GM23338 (cell line): ENCODE data around the gene GGA2. TPM values are rescaled to one million over a fixed set of nuclear protein-coding genes. Genes with fewer than 3 reads are reported as not detected.

Experiments
- ATAC-seq: fragments of 200-7000 bp; cut with Tn5 transposase; 3 replicates; pipeline ENCODE4 v1.9.1; 2020
- DNase-seq: peaks from one replicate; pipeline ENCODE4 v3.0.0-alpha.2; 2015; ENCODE audit warnings: low spot score
- H2AFZ ChIP-seq: fragments of 200-600 bp; sonication (generic); 2 replicates; pipeline ENCODE4 v1.8.0; 2016; ENCODE audit warnings: antibody characterized with exemption, mild to moderate bottlenecking, moderate library complexity
- H3F3A ChIP-seq: fragments of 200-600 bp; sonication (generic); replicated peaks from 2 replicates; pipeline ENCODE4 v1.8.0; 2017; ENCODE audit warnings: antibody characterized with exemption, mixed run types, low read depth
- H3K27ac ChIP-seq: fragments of 200-600 bp; sonication (generic); 2 replicates; pipeline ENCODE4 v1.6.1; 2016; ENCODE audit warnings: low read depth
- H3K27me3 ChIP-seq: fragments of 200-600 bp; sonication (generic); 2 replicates; pipeline ENCODE4 v1.8.0; 2016; ENCODE audit warnings: mild to moderate bottlenecking, mixed run types, moderate library complexity; ENCODE audit not compliant: insufficient read depth
- H3K36me3 ChIP-seq: fragments of 200-600 bp; sonication (generic); 2 replicates; pipeline ENCODE4 v1.8.0; 2016; ENCODE audit warnings: mild to moderate bottlenecking; ENCODE audit not compliant: insufficient read depth
- H3K4me1 ChIP-seq: fragments of 200-600 bp; sonication (generic); 2 replicates; pipeline ENCODE4 v1.8.0; 2016; ENCODE audit warnings: mild to moderate bottlenecking, moderate library complexity; ENCODE audit not compliant: insufficient read depth
- H3K4me2 ChIP-seq: fragments of 200-600 bp; sonication (generic); 2 replicates; pipeline ENCODE4 v1.7.1; 2017; ENCODE audit warnings: mixed run types
- H3K4me3 ChIP-seq: fragments of 200-600 bp; sonication (generic); 2 replicates; pipeline ENCODE4 v1.6.1; 2016; ENCODE audit warnings: mixed run types
- H3K79me2 ChIP-seq: fragments of 200-600 bp; sonication (generic); replicated peaks from 2 replicates; pipeline ENCODE4 v1.8.0; 2017; ENCODE audit warnings: mild to moderate bottlenecking; ENCODE audit not compliant: insufficient read depth
- H3K9me2 ChIP-seq: fragments of 200-600 bp; sonication (generic); 2 replicates; pipeline ENCODE4 v1.8.0; 2017; ENCODE audit not compliant: insufficient read depth
- H4K20me1 ChIP-seq: fragments of 200-600 bp; sonication (generic); replicated peaks from 2 replicates; pipeline ENCODE4 v1.8.0; 2017; ENCODE audit warnings: mild to moderate bottlenecking; ENCODE audit not compliant: insufficient read depth
- H3K27ac Mint-ChIP-seq: 2 replicates; pipeline ENCODE4 v1.8.0; 2020; ENCODE audit warnings: inconsistent platforms, mild to moderate bottlenecking, moderate library complexity, mixed read lengths
- H3K27me3 Mint-ChIP-seq: 3 replicates; pipeline ENCODE4 v1.8.0; 2022; ENCODE audit warnings: low read depth, mild to moderate bottlenecking, moderate library complexity, mixed read lengths, inconsistent platforms; ENCODE audit not compliant: insufficient read depth, poor library complexity
- H3K36me3 Mint-ChIP-seq: 3 replicates; pipeline ENCODE4 v1.8.0; 2021; ENCODE audit warnings: low read depth, mild to moderate bottlenecking, inconsistent platforms, moderate library complexity, mixed read lengths
- H3K4me1 Mint-ChIP-seq: 3 replicates; pipeline ENCODE4 v1.8.0; 2020; ENCODE audit warnings: mild to moderate bottlenecking, inconsistent platforms, mixed read lengths
- H3K4me3 Mint-ChIP-seq: 3 replicates; pipeline ENCODE4 v1.8.0; 2021; ENCODE audit warnings: moderate library complexity, mild to moderate bottlenecking, inconsistent platforms, mixed read lengths
- H3K9me3 Mint-ChIP-seq: 3 replicates; pipeline ENCODE4 v1.8.0; 2020; ENCODE audit warnings: moderate library complexity, mild to moderate bottlenecking, inconsistent platforms, mixed read lengths
- CREB1 ChIP-seq: fragments of 250-450 bp; sonication (Bioruptor Pico); IDR thresholded peaks from 2 replicates; pipeline ENCODE4 v1.5.0; 2020; ENCODE audit warnings: low read depth, mild to moderate bottlenecking, moderate library complexity
- CTCF ChIP-seq, 2 experiments: fragments of 200-600 bp in 1 of 2; sonication (generic) in 1 of 2; conservative IDR thresholded peaks; 2 replicates each; pipeline versions ENCODE4 v1.5.1 to v1.6.1; 2016 to 2017; ENCODE audit warnings: antibody characterized with exemption in 2 of 2, low read depth in 2 of 2, mild to moderate bottlenecking in 2 of 2, moderate library complexity in 1 of 2
- ETS1 ChIP-seq: IDR thresholded peaks from 2 replicates; pipeline ENCODE4 v1.6.1; 2016; ENCODE audit warnings: antibody characterized with exemption
- EZH2 ChIP-seq: fragments of 200-600 bp; sonication (generic); IDR thresholded peaks from one replicate; pipeline ENCODE4 v1.8.0; 2017; ENCODE audit warnings: antibody characterized with exemption, mild to moderate bottlenecking, low read depth; ENCODE audit not compliant: unreplicated experiment
- EZH2phosphoT487 ChIP-seq: fragments of 200-600 bp; sonication (generic); IDR thresholded peaks from one replicate; pipeline ENCODE4 v1.8.1; 2018; ENCODE audit warnings: antibody characterized with exemption; ENCODE audit not compliant: unreplicated experiment
- JUNB ChIP-seq: IDR thresholded peaks from one replicate; pipeline ENCODE4 v1.6.1; 2016; ENCODE audit warnings: antibody characterized with exemption; ENCODE audit not compliant: unreplicated experiment
- NANOG ChIP-seq: IDR thresholded peaks from 2 replicates; pipeline ENCODE4 v1.6.1; 2016; ENCODE audit warnings: antibody characterized with exemption, borderline replicate concordance
- POLR2AphosphoS5 ChIP-seq: IDR thresholded peaks from 2 replicates; pipeline ENCODE4 v1.6.1; 2016; ENCODE audit warnings: antibody characterized with exemption, low read depth
- REST ChIP-seq: IDR thresholded peaks from one replicate; pipeline ENCODE4 v1.6.1; 2018; ENCODE audit warnings: antibody characterized with exemption; ENCODE audit not compliant: unreplicated experiment
- STAT1 ChIP-seq: IDR thresholded peaks from one replicate; pipeline ENCODE4 v1.6.1; 2016; ENCODE audit warnings: antibody characterized with exemption; ENCODE audit not compliant: unreplicated experiment
- ZNF114 ChIP-seq: fragments of 250-450 bp; sonication (Bioruptor Pico); IDR thresholded peaks from 2 replicates; pipeline ENCODE4 v1.5.0; 2020; ENCODE audit warnings: mild to moderate bottlenecking, moderate library complexity
- ZNF331 ChIP-seq: fragments of 250-450 bp; sonication (Bioruptor Pico); IDR thresholded peaks from 2 replicates; pipeline ENCODE4 v1.5.0; 2020; ENCODE audit warnings: low read depth, mild to moderate bottlenecking, moderate library complexity
- ZNF462 ChIP-seq: fragments of 250-450 bp; sonication (Bioruptor Pico); IDR thresholded peaks from 2 replicates; pipeline ENCODE4 v1.5.0; 2020; ENCODE audit warnings: mild to moderate bottlenecking, moderate library complexity
- polyA plus RNA-seq: library from polyadenylated mRNA; unstranded; fragments of >200 nt; fragmentation: Nextera tagmentation; extraction: Ambion mirVana; gene quantifications from 2 replicates; pipeline ENCODE4 v1.2.1, GENCODE V29; 2016
- total RNA-seq: library from RNA; depleted of rRNA; stranded (reverse); fragments of >200 nt; shearing (Covaris generic); gene quantifications from 2 replicates; pipeline ENCODE4 v1.2.3, GENCODE V29; 2014

GGA2 gene
- total and polyA plus RNA-seq, 2 experiments from 2014 or later = 40.3 to 76.6 TPM

- TF ChIP-seq ZNF114 (CRISPR knock-in tag) = no peak
- no peak for TF ChIP-seq STAT1
- no peak for TF ChIP-seq ZNF331 (CRISPR knock-in tag)
- TF ChIP-seq POLR2AphosphoS5 = no peak
- no peak for TF ChIP-seq CREB1 (CRISPR knock-in tag)
- TF ChIP-seq REST = no peak
- TF ChIP-seq EZH2 = no peak
- no peak for TF ChIP-seq ZNF462 (CRISPR knock-in tag)
- no peak for TF ChIP-seq NANOG
- no peak for TF ChIP-seq JUNB
- no peak for TF ChIP-seq EZH2phosphoT487
- TF ChIP-seq ETS1 = no peak
- no peak for TF ChIP-seq CTCF (conservative IDR thresholded peaks at IDR 0.05; ENCODE audit: low read depth in 2 of 2)
- Mint-ChIP-seq H3K4me1 (peaks cover 20% of the 10 kb centered on the region), H3K9me3 (no peaks in the 10 kb centered on the region), H3K27ac (peak overlapping the region; percentile 33; the same call in 1 of the 2 replicates), H3K36me3 (peaks cover 46% of the 10 kb centered on the region), H3K27me3 (peaks cover 2% of the 10 kb centered on the region), H3K4me3 (no peak overlapping the region)
- H2AFZ ChIP-seq = no peak overlapping the region
- H3K4me2 ChIP-seq = no peak overlapping the region
- H3K36me3 ChIP-seq = peaks cover 34% of the 10 kb centered on the region
- DNase-seq (no peak), ATAC-seq (no peak)
- H3F3A ChIP-seq = no peaks in the 10 kb centered on the region
- H3K79me2 ChIP-seq = peaks cover 62% of the 10 kb centered on the region
- H3K27ac ChIP-seq = peak overlapping the region; percentile 55; the same call in 1 of the 2 replicates
- no peak overlapping the region for H3K4me3 ChIP-seq
- 0 out of 2 replicates have a peak, but pooled peaks cover 4% of the 10 kb centered on the region for H3K4me1 ChIP-seq
- no peaks in the 10 kb centered on the region for H3K9me2 ChIP-seq
- H3K27me3 ChIP-seq = no peaks in the 10 kb centered on the region
- peaks cover 64% of the 10 kb centered on the region for H4K20me1 ChIP-seq
These were observed 13.3 kb downstream of the GGA2 start for GRCh38 chr16:23496821-23497542.
